Endothelial cell of umbilical vein (primary cell): ENCODE results near the gene VPS8. TPM values are rescaled to one million over a fixed set of nuclear protein-coding genes. Genes with fewer than 3 reads are reported as not detected.

ENCODE experiments used
- BruUV-seq: library from RNA; stranded (reverse); fragments of 400-500 nt; replicated peaks from 2 replicates; lab custom pipeline; 2021; lab: Mats Ljungman, UMichigan
- CTCF ChIA-PET: fragments of 300-600, 350-600 bp; sonication (Branson Sonifier 250); formaldehyde crosslinking; loops from one replicate; lab custom pipeline; 2021; ENCODE audit warnings: antibody characterized with exemption, inconsistent platforms; lab: Charles Lee
- POLR2A ChIA-PET: fragments of 300-600, 350-600 bp; sonication (Branson Sonifier 250); formaldehyde crosslinking; loops from one replicate; lab custom pipeline; 2021; ENCODE audit warnings: antibody characterized with exemption, inconsistent platforms; lab: Charles Lee
- DNase-seq: peaks from one replicate; pipeline ENCODE4 v3.0.0-alpha.2; 2011; ENCODE audit warnings: low read depth, low spot score
- FAIRE-seq: peaks from 2 replicates; lab custom pipeline; 2011; peaks lifted over from hg19 to GRCh38; lab: Jason Lieb, UNC
- H2AFZ ChIP-seq: 2 replicates; pipeline ENCODE4 v1.6.0; 2012; ENCODE audit warnings: low read depth, low read length, control low read depth, inconsistent platforms
- H3K27ac ChIP-seq: 2 replicates; pipeline ENCODE4 v1.5.1; 2011; ENCODE audit warnings: low read depth, mild to moderate bottlenecking, control low read depth, low read length, moderate library complexity; ENCODE audit not compliant: insufficient read depth
- H3K27me3 ChIP-seq, 2 experiments: 2 replicates each; pipeline versions ENCODE4 v1.6.0 to v1.6.1; 2011; ENCODE audit warnings: low read length in 2 of 2, mixed read lengths in 1 of 2; ENCODE audit not compliant: control insufficient read depth in 2 of 2, insufficient read depth in 2 of 2
- H3K36me3 ChIP-seq, 2 experiments: 2 replicates in 1 of 2; 3 replicates in 1 of 2; pipeline ENCODE4 v1.5.1; 2011; ENCODE audit warnings: low read length in 2 of 2, mild to moderate bottlenecking in 1 of 2, moderate library complexity in 1 of 2; ENCODE audit not compliant: control insufficient read depth in 2 of 2, insufficient read depth in 2 of 2; ENCODE audit errors: extremely low read depth in 1 of 2
- H3K4me1 ChIP-seq: 3 replicates; pipeline ENCODE4 v1.5.1; 2011; ENCODE audit warnings: mild to moderate bottlenecking, low read length; ENCODE audit not compliant: control insufficient read depth, insufficient read depth; ENCODE audit errors: extremely low read depth
- H3K4me2 ChIP-seq: 2 replicates; pipeline ENCODE4 v1.6.1; 2011; ENCODE audit warnings: low read length, control low read depth, mixed read lengths; ENCODE audit not compliant: insufficient read depth
- H3K4me3 ChIP-seq, 3 experiments: fragments of 200-600 bp in 1 of 3; sonication (generic), shearing (Covaris generic) in 1 of 3; replicated peaks in 1 of 3; 2 replicates each; pipeline ENCODE4 v1.5.1; 2011 to 2016; ENCODE audit warnings: control low read depth in 3 of 3, low read length in 3 of 3, mild to moderate bottlenecking in 2 of 3, inconsistent platforms in 1 of 3, low read depth in 1 of 3, moderate library complexity in 1 of 3; ENCODE audit not compliant: insufficient read depth in 1 of 3
- H3K79me2 ChIP-seq: 2 replicates; pipeline ENCODE4 v1.6.0; 2012; ENCODE audit warnings: low read length, inconsistent platforms; ENCODE audit not compliant: control insufficient read depth, insufficient read depth
- H3K9ac ChIP-seq: replicated peaks from 2 replicates; pipeline ENCODE3; 2011; ENCODE audit warnings: low read length, control low read depth; ENCODE audit not compliant: insufficient read depth; ENCODE audit errors: extremely low read depth
- H3K9me1 ChIP-seq: replicated peaks from 3 replicates; pipeline ENCODE4 v1.6.0; 2011; ENCODE audit warnings: mild to moderate bottlenecking, low read length; ENCODE audit not compliant: control insufficient read depth, insufficient read depth; ENCODE audit errors: extremely low read depth
- H3K9me3 ChIP-seq: replicated peaks from 2 replicates; pipeline ENCODE4 v1.5.1; 2012; ENCODE audit warnings: low read length, inconsistent platforms; ENCODE audit not compliant: control insufficient read depth, insufficient read depth
- H4K20me1 ChIP-seq: replicated peaks from 2 replicates; pipeline ENCODE3; 2011; ENCODE audit warnings: mild to moderate bottlenecking, low read length; ENCODE audit not compliant: control insufficient read depth, insufficient read depth; ENCODE audit errors: extremely low read depth
- EZH2 ChIP-seq: IDR thresholded peaks from 2 replicates; pipeline ENCODE4 v1.6.1; 2012; ENCODE audit warnings: borderline replicate concordance, low read depth, mild to moderate bottlenecking, moderate library complexity, low read length, inconsistent platforms; ENCODE audit not compliant: severe bottlenecking
- FOS ChIP-seq: IDR thresholded peaks from 2 replicates; pipeline ENCODE4 v1.6.1; 2011; ENCODE audit warnings: mild to moderate bottlenecking, low read length, moderate library complexity, borderline replicate concordance; ENCODE audit not compliant: insufficient read depth
- GATA2 ChIP-seq: IDR thresholded peaks from 2 replicates; pipeline ENCODE4 v1.7.0; 2011; ENCODE audit warnings: low read depth, mild to moderate bottlenecking, moderate library complexity, mixed read lengths, low read length; ENCODE audit not compliant: insufficient read length, insufficient read depth
- JUN ChIP-seq: IDR thresholded peaks from 2 replicates; pipeline ENCODE4 v1.6.1; 2011; ENCODE audit warnings: borderline replicate concordance, low read depth; ENCODE audit not compliant: insufficient read length, insufficient read depth
- MAX ChIP-seq: IDR thresholded peaks from 2 replicates; pipeline ENCODE4 v1.6.1; 2011; ENCODE audit not compliant: insufficient read depth, insufficient read length
- MYC ChIP-seq: IDR thresholded peaks from one replicate; pipeline ENCODE4 v1.6.1; 2011; ENCODE audit warnings: mild to moderate bottlenecking, low read depth, low read length
- POLR2A ChIP-seq: IDR thresholded peaks from 2 replicates; pipeline ENCODE4 v1.6.1; 2012; ENCODE audit warnings: low read depth, mild to moderate bottlenecking, control low read depth, low read length
- POLR2AphosphoS5 ChIP-seq: IDR thresholded peaks from 2 replicates; pipeline ENCODE4 v1.6.1; 2012; ENCODE audit warnings: low read depth, mild to moderate bottlenecking, control low read depth, low read length, moderate library complexity; ENCODE audit not compliant: insufficient read depth
- dilution Hi-C: fragments of 300-500 bp; cut with MboI; formaldehyde crosslinking; loops from one replicate; pipeline ENCODE4 v1.15.0; 2019; ENCODE audit warnings: low sequenced_read_pairs; ENCODE audit not compliant: extremely low pct_ligation_motif_present
- intact Hi-C: fragments of 100-400 bp; cut with micrococcal nuclease; formaldehyde crosslinking; loops from one replicate; pipeline ENCODE4 v1.10.0; 2022
- polyA plus RNA-seq, 4 experiments: library from polyadenylated mRNA; depleted of rRNA in 3 of 4; stranded (reverse) in 3 of 4; unstranded in 1 of 4; fragments of >200 nt; gene quantifications; 2 replicates each; pipeline versions ENCODE4 v1.2.1 to v1.2.3, GENCODE V29; 2011 to 2012; ENCODE audit warnings: missing spikeins in 1 of 4
- total RNA-seq: library from RNA; stranded (reverse); gene quantifications from 2 replicates; pipeline ENCODE4 v1.2.3, GENCODE V29; 2021
- TF ChIP-seq, protein P1 (sequence below), 2 donors: IDR thresholded peaks; 1 replicate in 1 of 2; 2 replicates in 1 of 2; pipeline ENCODE4 v1.5.1; 2011; ENCODE audit warnings: low read length in 2 of 2, mild to moderate bottlenecking in 2 of 2, moderate library complexity in 2 of 2, control low read depth in 1 of 2, inconsistent platforms in 1 of 2, low read depth in 1 of 2; ENCODE audit not compliant: insufficient read depth in 1 of 2; ENCODE audit errors: extremely low read depth in 1 of 2

Gene VPS8
- total and polyA plus RNA-seq, 2 donors (not counting 3 experiments of a cell fraction or from before 2014, with no cell fraction given), result 13.7 to 51.6 TPM

GRCh38 chr3:184846496-184846895, 34.5 kb downstream of the VPS8 start:
- Histone ChIP-seq H4K20me1 (no peaks in the 10 kb centered on the region), H3K4me1 (peaks cover 6% of the 10 kb centered on the region), H3K27me3 (no peaks in the 10 kb centered on the region), H3K4me2 (no peak overlapping the region), H3K4me3 (no peak overlapping the region), H3K36me3 (no peaks in the 10 kb centered on the region), H2AFZ (no peak overlapping the region), H3K9me1 (no peaks in the 10 kb centered on the region), H3K9me3 (no peaks in the 10 kb centered on the region), H3K79me2 (no peaks in the 10 kb centered on the region), H3K9ac (no peak overlapping the region), H3K27ac (no peak overlapping the region)
- ChIA-PET POLR2A (no interaction called here), CTCF (no interaction called here)
- DNase-seq, result no peak
- no peak for FAIRE-seq
- intact Hi-C loops (no loop called here), dilution Hi-C loops (no loop called here)
- no TSS peak for BruUV-seq
- TF ChIP-seq MYC (no peak), EZH2 (no peak), FOS (no peak), POLR2A (no peak), POLR2AphosphoS5 (no peak), JUN (no peak), GATA2 (no peak), MAX (no peak)
- TF ChIP-seq, protein P1, sequence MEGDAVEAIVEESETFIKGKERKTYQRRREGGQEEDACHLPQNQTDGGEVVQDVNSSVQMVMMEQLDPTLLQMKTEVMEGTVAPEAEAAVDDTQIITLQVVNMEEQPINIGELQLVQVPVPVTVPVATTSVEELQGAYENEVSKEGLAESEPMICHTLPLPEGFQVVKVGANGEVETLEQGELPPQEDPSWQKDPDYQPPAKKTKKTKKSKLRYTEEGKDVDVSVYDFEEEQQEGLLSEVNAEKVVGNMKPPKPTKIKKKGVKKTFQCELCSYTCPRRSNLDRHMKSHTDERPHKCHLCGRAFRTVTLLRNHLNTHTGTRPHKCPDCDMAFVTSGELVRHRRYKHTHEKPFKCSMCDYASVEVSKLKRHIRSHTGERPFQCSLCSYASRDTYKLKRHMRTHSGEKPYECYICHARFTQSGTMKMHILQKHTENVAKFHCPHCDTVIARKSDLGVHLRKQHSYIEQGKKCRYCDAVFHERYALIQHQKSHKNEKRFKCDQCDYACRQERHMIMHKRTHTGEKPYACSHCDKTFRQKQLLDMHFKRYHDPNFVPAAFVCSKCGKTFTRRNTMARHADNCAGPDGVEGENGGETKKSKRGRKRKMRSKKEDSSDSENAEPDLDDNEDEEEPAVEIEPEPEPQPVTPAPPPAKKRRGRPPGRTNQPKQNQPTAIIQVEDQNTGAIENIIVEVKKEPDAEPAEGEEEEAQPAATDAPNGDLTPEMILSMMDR (IDR thresholded peaks at IDR 0.05; ENCODE audit: extremely low read depth in 1 of 2, insufficient read depth in 1 of 2, low read depth in 1 of 2, low read length in 2 of 2), result no peak
